OCI-LY1 (cell line): ENCODE results near the gene BTBD9.

Experiments used
- H2AFZ ChIP-seq: fragments of 200-600 bp; sonication (generic), shearing (Covaris generic); 2 replicates; pipeline ENCODE4 v1.6.0; 2014; ENCODE audit warnings: antibody characterized with exemption, mild to moderate bottlenecking, low read length
- H3F3A ChIP-seq: fragments of 200-600 bp; sonication (generic), shearing (Covaris generic); 2 replicates; pipeline ENCODE4 v1.6.0; 2014; ENCODE audit warnings: mild to moderate bottlenecking, antibody characterized with exemption, low read length, moderate library complexity; ENCODE audit not compliant: insufficient read depth
- H3K27ac ChIP-seq: fragments of 200-600 bp; sonication (generic); 2 replicates; pipeline ENCODE4 v1.5.1; 2014; ENCODE audit warnings: low read length, mixed run types, mild to moderate bottlenecking, low read depth; ENCODE audit not compliant: poor library complexity, severe bottlenecking
- H3K27me3 ChIP-seq: fragments of 200-600 bp; sonication (generic); 2 replicates; pipeline ENCODE4 v1.6.0; 2014; ENCODE audit warnings: antibody characterized with exemption, mild to moderate bottlenecking, low read length, moderate library complexity; ENCODE audit not compliant: insufficient read depth
- H3K36me3 ChIP-seq: fragments of 200-600 bp; sonication (generic); 2 replicates; pipeline ENCODE4 v1.6.1; 2014; ENCODE audit warnings: mild to moderate bottlenecking, antibody characterized with exemption, low read length, moderate library complexity, mixed read lengths; ENCODE audit not compliant: insufficient read depth
- H3K4me1 ChIP-seq: fragments of 200-600 bp; sonication (generic); 2 replicates; pipeline ENCODE4 v1.5.1; 2014; ENCODE audit warnings: mild to moderate bottlenecking, low read length, moderate library complexity; ENCODE audit not compliant: insufficient read depth, severe bottlenecking
- H3K4me2 ChIP-seq: fragments of 200-600 bp; sonication (generic), shearing (Covaris generic); 2 replicates; pipeline ENCODE4 v1.6.1; 2014; ENCODE audit warnings: low read length
- H3K4me3 ChIP-seq: fragments of 200-600 bp; sonication (generic); 2 replicates; pipeline ENCODE4 v1.5.1; 2014; ENCODE audit warnings: low read length, low read depth, mild to moderate bottlenecking, mixed read lengths; ENCODE audit not compliant: poor library complexity, severe bottlenecking
- H3K79me2 ChIP-seq: fragments of 200-600 bp; shearing (Covaris generic); 2 replicates; pipeline ENCODE4 v1.6.1; 2016; ENCODE audit warnings: mixed run types, low read length, mixed read lengths; ENCODE audit not compliant: insufficient read depth
- H3K9ac ChIP-seq: fragments of 200-600 bp; sonication (generic), shearing (Covaris generic); 2 replicates; pipeline ENCODE4 v1.6.1; 2014; ENCODE audit warnings: mild to moderate bottlenecking, low read length, mixed read lengths
- H3K9me2 ChIP-seq: fragments of 200-600 bp; sonication (generic), shearing (Covaris generic); 2 replicates; pipeline ENCODE4 v1.6.1; 2014; ENCODE audit warnings: low read depth, mild to moderate bottlenecking, low read length, mixed read lengths
- H3K9me3 ChIP-seq: fragments of 200-600 bp; shearing (Covaris generic); 2 replicates; pipeline ENCODE4 v1.6.1; 2014; ENCODE audit warnings: low read length, mixed read lengths
- H4K20me1 ChIP-seq: fragments of 200-600 bp; sonication (generic), shearing (Covaris generic); 2 replicates; pipeline ENCODE4 v1.6.0; 2016; ENCODE audit warnings: mild to moderate bottlenecking, low read length; ENCODE audit not compliant: insufficient read depth
- EZH2 ChIP-seq: fragments of 200-600 bp; sonication (generic), shearing (Covaris generic); IDR thresholded peaks from 2 replicates; pipeline ENCODE4 v1.8.0; 2017; ENCODE audit warnings: borderline replicate concordance, mixed run types, mild to moderate bottlenecking, antibody characterized with exemption, low read length, moderate library complexity, mixed read lengths
- TF ChIP-seq, protein P1 (sequence below): fragments of 200-600 bp; sonication (generic), shearing (Covaris generic); IDR thresholded peaks from 2 replicates; pipeline ENCODE4 v1.5.1; 2017; ENCODE audit warnings: mild to moderate bottlenecking, antibody characterized with exemption, low read length, moderate library complexity, mixed read lengths

BTBD9 gene

DNA sequence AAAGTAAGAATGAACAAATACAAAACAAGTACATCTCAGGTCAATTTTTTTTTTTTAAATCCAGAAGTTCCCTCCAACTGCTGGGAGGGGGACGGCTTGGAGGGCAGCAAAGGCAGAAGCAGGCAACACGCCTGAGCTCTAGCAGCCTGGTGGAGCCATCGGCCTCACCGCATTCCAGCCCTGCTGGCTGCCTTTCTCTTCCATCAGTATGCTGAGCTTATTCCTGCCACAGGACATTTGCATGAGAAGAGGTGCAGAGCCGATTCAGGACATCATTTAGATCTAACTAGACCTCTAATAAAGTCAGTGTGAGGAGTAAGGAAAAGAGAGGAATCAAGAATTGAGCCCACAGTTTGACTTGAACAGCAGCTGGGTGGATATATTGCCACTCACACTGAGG, 501.4 kb downstream of the BTBD9 start:
- Histone ChIP-seq H3K9me2 (no peaks in the 10 kb centered on the region), H3K36me3 (no peaks in the 10 kb centered on the region), H3K9ac (no peak overlapping the region), H3K4me3 (no peak overlapping the region), H3K27ac (no peak overlapping the region), H4K20me1 (no peaks in the 10 kb centered on the region), H3K4me2 (no peak overlapping the region), H3F3A (no peaks in the 10 kb centered on the region), H3K4me1 (no peaks in the 10 kb centered on the region), H3K79me2 (no peaks in the 10 kb centered on the region), H3K27me3 (no peaks in the 10 kb centered on the region), H2AFZ (no peak overlapping the region), H3K9me3 (no peaks in the 10 kb centered on the region)
- TF ChIP-seq EZH2, result no peak
- TF ChIP-seq, protein P1, sequence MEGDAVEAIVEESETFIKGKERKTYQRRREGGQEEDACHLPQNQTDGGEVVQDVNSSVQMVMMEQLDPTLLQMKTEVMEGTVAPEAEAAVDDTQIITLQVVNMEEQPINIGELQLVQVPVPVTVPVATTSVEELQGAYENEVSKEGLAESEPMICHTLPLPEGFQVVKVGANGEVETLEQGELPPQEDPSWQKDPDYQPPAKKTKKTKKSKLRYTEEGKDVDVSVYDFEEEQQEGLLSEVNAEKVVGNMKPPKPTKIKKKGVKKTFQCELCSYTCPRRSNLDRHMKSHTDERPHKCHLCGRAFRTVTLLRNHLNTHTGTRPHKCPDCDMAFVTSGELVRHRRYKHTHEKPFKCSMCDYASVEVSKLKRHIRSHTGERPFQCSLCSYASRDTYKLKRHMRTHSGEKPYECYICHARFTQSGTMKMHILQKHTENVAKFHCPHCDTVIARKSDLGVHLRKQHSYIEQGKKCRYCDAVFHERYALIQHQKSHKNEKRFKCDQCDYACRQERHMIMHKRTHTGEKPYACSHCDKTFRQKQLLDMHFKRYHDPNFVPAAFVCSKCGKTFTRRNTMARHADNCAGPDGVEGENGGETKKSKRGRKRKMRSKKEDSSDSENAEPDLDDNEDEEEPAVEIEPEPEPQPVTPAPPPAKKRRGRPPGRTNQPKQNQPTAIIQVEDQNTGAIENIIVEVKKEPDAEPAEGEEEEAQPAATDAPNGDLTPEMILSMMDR, result no peak

DNA sequence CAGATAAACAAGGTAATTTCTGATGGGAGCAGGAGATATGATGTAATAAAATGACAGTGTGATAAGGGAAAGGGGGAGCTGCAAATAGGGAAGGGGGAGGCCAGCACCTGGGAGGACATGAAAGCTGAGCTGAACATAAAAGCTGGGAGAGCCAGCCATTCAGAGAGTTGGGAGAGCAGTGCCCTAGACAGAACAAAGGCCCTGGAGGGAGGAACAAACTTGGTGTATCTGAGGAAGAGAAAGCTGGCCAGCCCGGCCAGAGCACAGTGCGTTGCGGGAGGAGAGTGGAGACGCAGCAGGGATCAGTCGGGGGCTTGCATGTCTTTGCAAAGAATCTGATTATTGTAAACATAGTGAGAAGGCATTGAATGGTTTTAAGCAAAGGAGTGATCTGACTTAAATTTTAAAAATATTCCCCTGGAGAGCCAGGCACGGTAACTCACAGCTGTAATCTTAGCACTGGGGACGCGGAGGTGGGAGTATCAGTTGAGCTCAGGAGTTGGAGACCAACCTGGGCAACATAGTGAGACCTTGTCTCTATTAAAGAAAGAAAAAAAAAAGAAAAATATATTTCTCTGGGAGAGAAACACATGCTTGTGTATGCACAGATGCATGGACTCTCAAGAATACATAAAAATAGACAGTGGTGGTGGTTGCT, 502.0 kb downstream of the BTBD9 start:
- TF ChIP-seq, protein P1, result no peak
- TF ChIP-seq EZH2, result no peak
- H3K27me3 ChIP-seq, result no peaks in the 10 kb centered on the region
- no peak overlapping the region for H3K4me3 ChIP-seq
- no peaks in the 10 kb centered on the region for H3F3A ChIP-seq
- H2AFZ ChIP-seq, result no peak overlapping the region
- no peaks in the 10 kb centered on the region for H3K4me1 ChIP-seq
- no peak overlapping the region for H3K27ac ChIP-seq
- no peak overlapping the region for H3K9ac ChIP-seq
- H4K20me1 ChIP-seq, result no peaks in the 10 kb centered on the region
- H3K9me2 ChIP-seq, result no peaks in the 10 kb centered on the region
- H3K36me3 ChIP-seq, result no peaks in the 10 kb centered on the region
- H3K9me3 ChIP-seq, result no peaks in the 10 kb centered on the region
- H3K79me2 ChIP-seq, result no peaks in the 10 kb centered on the region
- H3K4me2 ChIP-seq, result no peak overlapping the region

DNA sequence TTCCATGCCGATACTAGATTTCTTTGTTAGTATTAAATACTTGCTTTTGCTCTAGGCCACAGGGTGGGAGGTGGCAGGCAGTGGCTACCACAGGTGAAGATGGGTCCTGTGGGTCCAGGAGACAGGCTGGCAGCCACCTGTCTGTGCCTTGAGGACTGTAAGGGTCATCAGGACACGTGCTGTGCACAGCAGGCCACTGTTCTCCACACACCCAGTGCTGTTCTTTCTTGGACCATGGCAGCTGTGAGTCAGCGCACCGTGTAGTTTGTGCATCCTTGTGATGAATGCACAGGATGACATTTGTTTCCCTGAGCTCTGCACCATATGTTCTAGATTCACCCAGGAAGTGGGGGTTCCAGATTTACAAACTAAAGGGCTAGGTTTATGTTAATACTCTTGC, 503.2 kb downstream of the BTBD9 start:
- Histone ChIP-seq H3F3A (no peaks in the 10 kb centered on the region), H3K4me3 (no peak overlapping the region), H3K79me2 (no peaks in the 10 kb centered on the region), H3K4me2 (no peak overlapping the region), H3K36me3 (no peaks in the 10 kb centered on the region), H3K9me2 (no peaks in the 10 kb centered on the region), H3K9me3 (no peaks in the 10 kb centered on the region), H4K20me1 (no peaks in the 10 kb centered on the region), H3K4me1 (no peaks in the 10 kb centered on the region), H3K9ac (no peak overlapping the region), H3K27me3 (no peaks in the 10 kb centered on the region), H3K27ac (no peak overlapping the region), H2AFZ (no peak overlapping the region)
- TF ChIP-seq, protein P1, result no peak
- TF ChIP-seq EZH2, result no peak
